GM21447 (cell line): ENCODE data around the gene RAPGEF6.
A peak's percentile ranks its signal among the peaks of the same experiment; 100 is the strongest.
"Not testable (repeated sequence)": the region's sequence is repeated elsewhere in the genome, so short reads cannot be mapped to it uniquely, and the experiment has no call there.

Source experiments
- ATAC-seq: cut with Tn5 transposase; IDR thresholded peaks from one replicate; pipeline ENCODE4 v1.9.1; 2021; ENCODE audit not compliant: unreplicated experiment

Gene RAPGEF6

GRCh38 chr5:131509801-131510200 is 125.2 kb downstream of the RAPGEF6 start:
- no peak for ATAC-seq

- no peak for ATAC-seq
These were observed 129.7 kb downstream of the RAPGEF6 start for GRCh38 chr5:131505237-131505908.

- ATAC-seq = peak; percentile 97
These were observed 138.7 kb downstream of the RAPGEF6 start for GRCh38 chr5:131496400-131496713.

GRCh38 chr5:131495536-131496399 is 139.3 kb downstream of the RAPGEF6 start:
- ATAC-seq = peak; percentile 29

- no peak for ATAC-seq
These were observed 143.3 kb downstream of the RAPGEF6 start for GRCh38 chr5:131491749-131492148.

- ATAC-seq = peak; percentile 88
These were observed 146.6 kb downstream of the RAPGEF6 start for GRCh38 chr5:131488463-131488862.

- not testable (repeated sequence) for ATAC-seq
These were observed 147.7 kb downstream of the RAPGEF6 start for GRCh38 chr5:131487371-131487770.

- ATAC-seq = no peak
These were observed 152.4 kb downstream of the RAPGEF6 start for GRCh38 chr5:131482617-131483016.

- no peak for ATAC-seq
These were observed 153.5 kb downstream of the RAPGEF6 start for GRCh38 chr5:131481569-131481968.

- ATAC-seq = no peak
These were observed 159.5 kb downstream of the RAPGEF6 start for GRCh38 chr5:131475541-131475941.

GRCh38 chr5:131473731-131474130 is 161.3 kb downstream of the RAPGEF6 start:
- ATAC-seq = no peak

- ATAC-seq = no peak
These were observed 168.8 kb downstream of the RAPGEF6 start for GRCh38 chr5:131466171-131466766.

- no peak for ATAC-seq
These were observed 171.4 kb downstream of the RAPGEF6 start for GRCh38 chr5:131463656-131464055.

- ATAC-seq = no peak
These were observed 172.6 kb downstream of the RAPGEF6 start for GRCh38 chr5:131462454-131462853.

GRCh38 chr5:131461742-131462141 is 173.3 kb downstream of the RAPGEF6 start:
- ATAC-seq = no peak

GRCh38 chr5:131460867-131461572 is 174.0 kb downstream of the RAPGEF6 start:
- ATAC-seq = no peak

- no peak for ATAC-seq
These were observed 174.9 kb downstream of the RAPGEF6 start for GRCh38 chr5:131460133-131460532.

- no peak for ATAC-seq
These were observed 175.8 kb downstream of the RAPGEF6 start for GRCh38 chr5:131459216-131459615.

- no peak for ATAC-seq
These were observed 177.8 kb downstream of the RAPGEF6 start for GRCh38 chr5:131457193-131457592.

GRCh38 chr5:131450941-131451340 is 184.1 kb downstream of the RAPGEF6 start:
- no peak for ATAC-seq

- no peak for ATAC-seq
These were observed 193.8 kb downstream of the RAPGEF6 start for GRCh38 chr5:131441184-131441583.
